Skin epidermis (tissue), 12 donors: ENCODE data around the gene ZC3H18.

ENCODE experiments used
- H3K27ac ChIP-seq, 21 experiments: fragments of 200-600 bp; sonication (generic) in 11 of 21; one replicate each; pipeline ENCODE4 v1.5.0; 2020; ENCODE audit warnings: mild to moderate bottlenecking in 3 of 21, inconsistent platforms in 2 of 21, moderate library complexity in 2 of 21
- H3K4me3 ChIP-seq, 7 experiments: fragments of 200-600 bp; sonication (generic) in 2 of 7; one replicate each; pipeline ENCODE4 v1.5.0; 2020; ENCODE audit warnings: inconsistent platforms in 2 of 7, mild to moderate bottlenecking in 2 of 7, moderate library complexity in 1 of 7

ZC3H18 gene

DNA sequence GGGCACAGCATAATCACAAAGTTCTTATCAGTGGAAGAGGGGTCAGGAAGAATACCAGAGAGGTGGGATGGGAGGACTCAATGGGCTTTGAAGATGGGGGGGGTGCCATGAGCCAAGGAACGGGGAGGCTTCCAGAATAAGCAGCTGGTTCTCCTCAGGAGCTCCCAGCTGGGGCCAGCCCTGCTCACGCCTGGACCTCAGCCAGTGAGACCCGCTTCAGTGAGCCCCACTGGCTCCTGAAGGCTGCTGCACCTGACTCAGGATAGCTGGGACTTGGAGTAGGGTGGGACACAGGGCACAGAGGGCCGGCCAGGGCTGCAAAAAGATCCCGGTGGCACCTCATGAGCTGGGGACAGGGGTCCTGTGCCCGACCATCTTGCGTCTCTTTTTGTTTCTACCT lies 24.4 kb upstream of the ZC3H18 start:
- Histone ChIP-seq H3K27ac (no peak overlapping the region), H3K4me3 (no peak overlapping the region)

DNA sequence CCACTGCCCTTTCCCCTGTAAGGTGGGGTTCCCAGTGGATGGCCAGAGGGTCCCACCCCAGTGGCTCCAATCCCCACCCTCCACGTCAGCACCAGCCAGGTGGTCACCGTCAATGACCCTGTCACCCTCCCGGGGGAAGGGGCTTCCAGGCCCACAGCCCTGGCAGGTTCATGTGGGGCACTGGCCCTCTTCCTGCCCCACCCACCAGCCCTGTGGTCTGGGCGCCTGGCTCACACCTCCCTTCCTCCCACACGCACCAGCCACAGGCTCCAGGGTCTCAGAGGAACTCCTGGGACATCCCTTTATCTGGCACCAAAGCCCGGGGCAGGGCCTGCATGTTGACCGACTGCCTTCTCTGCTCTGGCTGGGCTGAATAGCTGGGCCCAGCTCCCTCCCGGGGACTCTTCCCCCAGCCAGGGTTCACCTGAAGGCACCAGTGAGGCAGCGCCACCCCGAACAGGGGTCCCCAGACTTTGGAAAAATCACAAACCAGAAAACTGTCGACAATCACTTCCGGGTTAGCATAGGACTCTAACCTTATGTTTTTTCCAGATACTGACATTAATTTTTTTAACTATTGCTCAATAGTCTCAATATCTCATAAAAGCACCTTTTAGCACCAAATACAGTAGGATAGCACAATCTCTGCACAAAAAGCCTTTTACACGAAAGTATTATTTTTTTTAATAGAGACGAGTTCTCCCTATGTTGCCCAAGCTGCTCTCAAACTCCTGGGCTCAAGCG lies 21.9 kb upstream of the ZC3H18 start:
- Histone ChIP-seq H3K27ac (no peak overlapping the region), H3K4me3 (no peak overlapping the region)

DNA sequence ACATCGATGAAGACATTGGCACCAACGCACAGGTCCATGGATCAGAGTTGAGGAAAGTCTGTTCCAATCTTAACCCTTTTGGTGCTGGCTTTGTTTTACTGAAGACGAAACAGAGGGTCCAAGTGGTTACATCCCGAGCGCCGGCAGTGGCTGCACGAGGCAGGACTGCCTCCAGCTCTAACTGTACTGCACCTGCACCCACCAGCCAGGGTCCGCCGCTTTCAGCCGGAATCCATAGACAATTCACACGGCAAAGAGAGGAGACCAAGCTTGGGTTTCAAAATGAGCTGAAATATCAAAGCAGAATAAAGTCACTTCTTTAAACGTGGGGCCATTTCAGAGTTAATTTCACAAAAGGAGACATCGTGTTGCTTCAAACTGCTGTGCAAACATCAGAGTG lies 21.2 kb upstream of the ZC3H18 start:
- Histone ChIP-seq H3K4me3 (no peak overlapping the region), H3K27ac (no peak overlapping the region)

DNA sequence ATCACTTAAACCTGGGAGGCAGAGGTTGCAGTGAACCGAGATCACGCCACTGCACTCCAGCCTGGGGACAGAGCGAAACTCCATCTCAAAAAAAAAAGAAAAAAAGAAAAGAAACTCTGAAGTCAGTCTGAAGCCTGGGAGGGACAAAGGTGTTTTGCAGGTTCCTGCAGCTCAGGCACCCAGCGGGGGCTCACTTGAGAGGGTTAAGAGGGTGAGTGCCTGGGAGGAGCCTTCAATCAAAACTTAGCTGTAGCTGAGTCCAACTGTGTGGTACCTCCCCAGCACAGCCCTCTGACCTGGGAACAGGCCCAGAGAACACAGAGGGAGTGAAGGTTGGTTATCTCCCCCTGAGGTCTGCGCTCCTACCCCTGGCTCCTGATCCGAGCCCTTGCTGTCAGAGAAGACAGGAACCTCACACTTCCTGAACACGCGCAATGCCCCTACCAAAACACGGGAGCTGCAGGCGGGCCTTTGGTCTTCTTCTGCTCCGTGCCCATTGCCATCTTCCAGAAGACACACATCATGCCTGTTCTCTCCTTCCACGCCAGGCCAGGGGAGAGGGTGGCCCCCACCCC lies 20.4 kb upstream of the ZC3H18 start:
- H3K4me3 ChIP-seq, result no peak overlapping the region
- H3K27ac ChIP-seq, result peak overlapping the region in 2 of 21 experiments; percentile 63 to 76

DNA sequence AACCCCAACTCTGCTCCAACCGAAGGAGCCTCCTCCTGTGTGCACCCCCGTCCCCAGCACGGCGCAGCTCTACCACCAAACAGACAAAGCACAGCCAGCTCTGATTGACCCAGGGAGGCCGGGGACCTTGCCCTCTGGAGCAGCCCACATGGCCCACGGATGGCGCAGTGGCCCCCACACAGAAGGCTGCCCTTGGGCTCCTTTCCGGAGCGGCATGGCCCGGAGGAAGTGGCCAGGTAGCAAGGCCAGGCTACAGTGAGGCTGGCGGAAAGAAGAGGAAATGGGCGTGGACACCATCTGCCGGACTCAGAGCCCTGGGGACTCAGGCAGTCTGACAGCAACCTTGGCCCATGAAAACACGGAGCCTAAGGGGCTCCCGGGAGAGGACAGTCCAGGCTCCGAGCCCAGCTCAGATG lies 19.9 kb upstream of the ZC3H18 start:
- no peak overlapping the region for H3K4me3 ChIP-seq
- peak overlapping the region in 3 of 21 experiments; percentile 9 to 76 (median 63) for H3K27ac ChIP-seq

DNA sequence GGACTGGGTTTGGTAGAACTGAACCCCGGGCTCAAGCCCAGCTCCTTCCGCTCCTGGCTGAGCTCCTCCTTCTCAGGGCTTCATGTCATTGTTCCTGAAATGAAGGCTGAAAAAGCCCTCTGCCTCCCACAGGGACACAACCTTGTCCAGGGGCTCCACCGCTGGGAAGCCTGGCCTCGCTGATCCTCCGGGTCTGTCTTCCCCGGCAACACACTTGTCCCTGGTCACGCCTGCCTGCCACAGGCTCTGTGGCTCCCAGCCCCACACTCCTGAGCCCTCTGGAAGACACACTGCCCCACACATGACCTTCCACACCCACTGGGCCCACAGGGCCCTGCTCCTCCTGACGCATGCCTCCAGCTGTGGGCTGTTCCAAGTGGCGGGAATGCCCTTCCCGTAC lies 18.0 kb upstream of the ZC3H18 start:
- H3K27ac ChIP-seq, result no peak overlapping the region

DNA sequence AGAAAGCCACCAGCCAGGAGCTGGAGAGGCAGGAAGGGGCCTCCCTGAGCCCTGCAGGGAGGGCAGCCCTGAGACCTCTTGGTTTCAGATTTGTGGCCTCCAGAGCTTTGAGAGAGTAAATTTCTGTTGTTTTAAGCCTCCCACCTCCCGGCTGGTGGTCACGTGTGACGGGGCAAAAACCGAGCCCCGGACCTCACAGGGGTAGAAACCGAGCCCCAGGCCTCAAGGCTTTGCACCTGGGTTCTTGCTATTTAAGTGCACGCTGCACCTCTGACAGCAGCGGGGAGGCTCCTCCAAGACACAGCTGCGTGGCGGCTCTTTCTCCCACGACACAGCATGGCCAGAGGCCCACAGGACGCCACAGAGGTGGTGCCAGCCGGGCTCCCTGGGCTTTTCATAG lies 17.4 kb upstream of the ZC3H18 start:
- Histone ChIP-seq H3K4me3 (no peak overlapping the region), H3K27ac (no peak overlapping the region)

More for the DNA sequence above, 18.0 kb upstream of the ZC3H18 start:
- no peak overlapping the region for H3K4me3 ChIP-seq

DNA sequence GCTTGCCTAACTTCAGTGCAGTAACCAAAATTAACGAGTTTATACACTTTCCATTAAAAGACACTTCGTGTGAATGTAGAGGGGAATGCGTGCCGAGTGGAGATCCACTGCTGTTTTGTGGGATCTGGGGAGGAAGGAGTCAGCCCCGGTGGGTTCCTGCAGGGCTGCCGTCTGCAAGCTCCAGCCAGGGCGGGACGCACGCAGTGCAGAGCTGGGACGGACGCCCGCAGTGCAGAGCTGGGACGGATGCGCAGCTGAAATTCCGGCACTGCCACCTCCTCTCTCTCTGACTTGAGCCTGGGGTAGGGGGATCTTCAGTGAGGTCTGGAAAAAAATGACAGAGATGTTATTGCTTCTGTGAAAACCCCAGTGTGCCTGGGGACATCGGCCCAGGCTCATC lies 16.5 kb upstream of the ZC3H18 start:
- no peak overlapping the region for H3K27ac ChIP-seq
- no peak overlapping the region for H3K4me3 ChIP-seq

DNA sequence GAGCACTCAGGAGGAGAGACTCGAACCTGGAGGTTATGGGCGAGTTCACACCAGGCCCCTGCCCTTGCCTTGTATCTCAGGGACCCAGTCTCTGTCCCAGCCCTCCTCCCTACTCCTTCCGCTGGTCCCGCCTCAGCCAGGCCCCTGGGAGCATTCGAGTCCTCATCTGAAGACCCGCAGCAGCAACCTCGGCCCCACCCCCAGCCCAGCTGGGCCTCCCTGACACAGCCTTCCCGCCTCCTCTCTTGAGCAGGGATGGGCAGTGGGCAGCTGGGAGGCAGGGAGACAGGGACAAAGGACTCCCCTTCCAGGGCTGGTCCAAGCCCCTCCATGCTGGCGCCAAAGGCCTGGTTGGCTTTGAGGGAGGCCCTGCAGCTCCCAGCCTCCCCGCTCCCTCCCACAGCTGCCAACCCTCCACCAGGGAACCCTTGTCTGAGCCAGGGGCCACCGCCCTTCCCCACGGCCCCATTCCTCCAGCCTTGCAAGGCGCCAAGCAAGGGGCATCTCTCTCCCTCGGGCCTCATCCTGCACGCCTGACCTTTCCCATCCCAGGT lies 15.4 kb upstream of the ZC3H18 start:
- H3K27ac ChIP-seq, result no peak overlapping the region
- no peak overlapping the region for H3K4me3 ChIP-seq

DNA sequence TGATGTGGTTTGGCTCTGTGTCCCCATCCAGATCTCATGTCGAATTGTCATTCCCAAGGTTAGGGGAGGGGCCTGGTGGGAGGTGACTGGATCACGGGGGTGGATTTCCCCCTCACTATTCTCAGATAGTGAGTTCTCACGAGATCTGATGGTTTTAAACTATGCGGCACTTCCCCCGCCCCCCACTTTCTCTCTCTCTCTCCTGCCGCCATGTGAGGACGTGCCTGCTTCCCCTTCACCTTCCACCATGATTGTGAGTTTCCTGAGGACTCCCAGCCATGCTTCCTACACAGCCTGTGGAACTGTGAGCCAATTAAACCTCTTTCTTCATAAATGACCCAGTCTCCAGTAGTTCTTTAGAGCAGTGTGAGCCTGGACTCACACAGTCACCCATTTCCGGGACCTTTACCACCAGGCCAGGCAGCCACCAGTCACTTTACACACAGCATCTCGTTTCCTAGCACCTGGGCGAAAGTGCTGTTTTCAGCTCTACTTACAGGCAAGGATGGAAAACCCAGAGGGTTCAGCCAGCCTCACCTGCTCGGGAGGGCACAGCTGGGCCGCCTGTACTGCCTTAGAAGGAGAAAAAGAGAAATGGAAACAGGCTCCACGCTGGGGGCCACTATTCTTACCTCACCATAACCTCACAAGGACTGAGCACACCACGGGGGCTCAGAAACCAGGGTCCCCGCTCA lies 13.8 kb upstream of the ZC3H18 start:
- no peak overlapping the region for H3K4me3 ChIP-seq
- H3K27ac ChIP-seq, result no peak overlapping the region

DNA sequence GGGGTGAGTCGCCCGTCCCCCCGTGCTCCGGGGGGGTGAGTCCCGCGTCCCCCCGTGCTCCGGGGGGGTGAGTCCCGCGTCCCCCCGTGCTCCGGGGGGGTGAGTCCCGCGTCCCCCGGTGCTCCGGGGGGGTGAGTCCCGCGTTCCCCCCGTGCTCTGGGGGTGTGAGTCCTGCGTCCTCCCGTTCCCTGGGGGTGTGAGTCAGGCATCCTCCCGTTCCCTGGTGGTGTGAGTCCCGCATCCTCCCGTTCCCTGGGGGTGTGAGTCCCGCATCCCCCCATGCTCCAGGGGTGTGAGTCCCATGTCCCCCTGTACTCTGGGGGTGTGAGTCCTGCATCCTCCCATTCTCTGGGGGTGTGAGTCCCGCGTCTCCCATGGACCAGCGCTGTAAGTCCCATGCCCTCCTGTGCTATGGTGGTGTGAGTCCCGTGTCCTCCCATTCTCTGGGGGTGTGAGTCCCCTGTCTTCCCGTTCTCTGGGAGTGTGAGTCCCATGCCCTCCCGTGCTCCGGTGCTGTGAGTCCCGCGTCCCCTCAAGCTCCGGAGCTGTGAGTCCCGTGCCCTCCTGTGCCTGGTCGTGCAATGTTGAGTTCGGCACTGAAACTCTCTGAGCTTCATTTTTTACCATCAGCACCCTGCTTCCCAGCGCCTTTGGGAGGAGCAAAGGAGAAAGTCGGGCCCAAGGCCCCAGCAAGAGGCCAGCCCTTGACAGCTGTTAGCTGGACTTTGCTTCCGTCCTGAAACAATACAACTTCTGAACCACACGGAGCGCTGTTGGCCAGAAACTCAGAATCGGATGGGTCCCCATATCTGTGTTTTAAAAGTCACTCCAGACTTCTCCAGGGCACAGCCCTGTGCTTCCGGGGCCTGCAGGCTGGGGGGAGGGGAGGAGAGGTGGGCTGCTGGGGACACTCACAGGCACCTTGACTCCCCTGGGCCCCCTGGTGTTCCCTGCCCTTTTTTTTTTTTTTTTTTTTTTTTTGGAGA lies 11.5 kb upstream of the ZC3H18 start:
- no peak overlapping the region for H3K4me3 ChIP-seq
- no peak overlapping the region for H3K27ac ChIP-seq

DNA sequence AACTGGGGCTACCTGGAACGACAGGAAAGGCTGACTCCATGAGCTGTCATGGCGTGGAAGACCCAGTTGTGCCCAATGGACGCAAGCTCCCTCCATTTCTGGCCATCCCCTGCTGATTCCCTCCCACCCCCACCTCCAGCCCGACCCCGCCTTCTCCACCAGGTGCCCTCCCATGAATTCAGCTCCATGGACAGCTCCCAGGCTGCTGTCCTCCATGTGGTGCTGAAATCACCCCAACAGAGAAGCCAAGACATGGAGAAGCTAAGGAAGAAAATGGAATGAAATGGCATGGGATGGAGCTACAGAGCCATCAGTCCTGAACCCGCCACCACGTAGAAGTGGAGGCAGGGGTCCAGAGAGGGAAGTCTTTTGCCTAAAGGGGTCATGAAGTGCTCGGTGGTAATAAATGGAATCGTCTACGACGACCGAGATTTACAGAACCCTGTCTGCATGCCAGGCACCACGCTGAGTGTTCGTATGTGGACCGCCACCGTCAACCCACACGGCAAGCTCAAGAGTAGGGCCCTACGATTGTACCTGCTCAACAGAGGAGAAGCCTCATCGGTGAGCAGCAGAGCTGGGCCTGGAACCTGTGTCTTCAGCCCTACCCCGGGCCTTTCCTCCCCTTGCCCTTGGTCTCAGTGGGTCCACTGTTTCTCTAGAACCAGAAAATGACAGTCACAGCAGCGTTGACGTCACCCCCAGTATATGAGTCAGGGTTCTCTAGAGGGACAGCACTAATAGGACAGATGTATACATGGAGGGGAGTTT lies 9.3 kb upstream of the ZC3H18 start:
- no peak overlapping the region for H3K27ac ChIP-seq
- H3K4me3 ChIP-seq, result no peak overlapping the region

DNA sequence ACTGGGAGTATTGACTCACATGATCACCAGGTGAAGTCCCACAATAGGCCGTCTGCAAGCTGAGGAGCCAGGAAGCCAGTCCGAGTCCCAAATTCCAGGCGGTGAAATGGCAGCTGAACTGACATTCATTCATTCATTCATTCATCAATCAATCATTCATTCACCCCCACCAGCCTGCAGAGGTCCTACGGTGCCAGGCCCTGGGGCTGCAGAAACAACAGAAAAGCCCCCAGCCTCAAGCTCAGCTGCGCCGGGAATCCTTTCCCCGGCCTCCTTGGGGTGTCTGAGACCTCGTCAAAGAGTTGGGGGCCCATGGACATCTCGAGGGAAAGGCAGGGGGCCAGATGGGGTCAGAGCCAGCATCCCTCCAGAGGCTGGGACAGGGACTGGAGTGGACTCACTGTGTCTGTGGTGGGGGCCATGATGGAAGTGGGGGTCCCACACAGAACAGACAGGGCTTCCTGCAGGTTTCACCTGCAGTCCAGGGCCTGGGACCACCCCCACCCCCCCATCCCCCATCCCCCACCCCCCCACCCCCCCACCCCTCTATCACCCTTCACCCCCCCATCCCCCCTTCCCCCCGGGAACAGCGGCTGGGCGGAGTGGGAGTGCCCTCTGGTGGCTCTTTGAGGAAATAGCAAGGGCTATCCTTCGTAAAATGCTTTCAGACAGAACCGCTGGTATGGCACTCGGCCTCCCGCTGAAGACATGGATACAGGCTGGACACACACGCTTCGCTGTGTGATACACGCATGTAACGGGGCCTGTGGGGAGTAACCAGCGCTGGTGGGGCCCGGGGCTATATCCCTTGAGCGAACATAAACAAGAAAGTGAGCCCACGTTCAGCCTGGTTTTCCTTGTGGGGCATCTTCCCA lies 8.5 kb upstream of the ZC3H18 start:
- H3K4me3 ChIP-seq, result no peak overlapping the region
- H3K27ac ChIP-seq, result no peak overlapping the region

DNA sequence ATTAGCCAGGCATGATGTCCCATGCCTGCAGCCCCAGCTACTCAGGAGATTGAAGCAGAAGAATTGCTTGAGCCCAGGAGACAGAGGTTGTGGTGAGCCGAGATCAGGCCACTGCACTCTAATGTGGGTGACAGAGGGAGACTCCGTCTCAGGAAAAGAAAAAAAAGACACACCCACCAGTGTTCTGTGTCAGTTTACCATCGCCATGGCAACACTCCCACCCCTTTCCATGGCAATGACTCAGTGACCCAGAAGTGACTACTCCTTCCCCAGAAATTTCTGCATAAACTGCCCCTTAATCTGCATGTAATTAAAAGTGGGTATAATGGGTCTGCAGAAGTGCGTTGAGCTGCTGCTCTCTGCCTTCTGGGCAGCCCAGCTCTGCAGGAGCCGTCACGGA lies 4.0 kb upstream of the ZC3H18 start:
- H3K4me3 ChIP-seq, result no peak overlapping the region

DNA sequence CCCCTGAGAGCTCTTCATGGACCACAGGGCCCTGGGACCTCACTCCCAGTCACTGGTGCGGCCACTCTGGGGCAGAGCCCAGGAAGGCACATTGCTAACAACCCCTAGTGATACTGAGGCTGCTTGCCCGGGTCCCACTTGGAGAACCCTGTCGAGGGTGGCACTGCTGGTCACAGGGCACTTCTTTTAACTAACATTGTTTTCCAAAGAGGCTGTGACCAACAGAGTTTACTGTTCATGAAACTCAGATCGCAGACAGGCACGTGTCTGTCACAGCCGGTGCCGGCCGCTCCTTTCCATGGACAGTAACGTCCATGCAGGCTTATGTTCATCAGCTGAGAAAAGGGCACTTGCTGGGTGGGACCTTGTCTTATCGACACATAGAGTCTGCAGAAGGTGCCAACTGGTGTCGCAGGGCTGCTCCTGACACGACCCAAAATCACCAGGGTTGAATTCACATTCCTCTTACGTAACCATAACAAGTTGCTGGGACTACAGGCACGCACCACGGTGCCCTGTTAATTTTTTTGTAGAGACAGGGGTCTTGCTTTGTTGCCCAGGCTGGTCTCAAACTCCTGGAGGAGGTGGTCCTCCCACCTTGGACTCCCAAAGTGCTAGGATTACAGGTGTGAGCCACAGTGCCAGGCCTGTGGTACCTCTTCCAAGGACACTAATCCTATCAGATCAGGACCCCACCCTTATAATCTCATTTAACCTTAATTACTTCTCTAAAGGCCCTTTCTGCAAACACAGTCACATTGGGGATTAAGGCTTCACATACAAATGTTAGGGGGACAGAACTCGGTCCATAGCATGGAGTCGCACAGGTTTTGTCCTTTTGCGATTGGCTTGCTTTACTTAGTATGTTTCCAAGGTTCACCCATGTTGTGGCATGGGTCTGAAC lies 1.2 kb upstream of the ZC3H18 start:
- peak overlapping the region in 11 of 21 experiments; percentile 23 to 89 (median 82) for H3K27ac ChIP-seq
- H3K4me3 ChIP-seq, result peak overlapping the region; percentile 48 to 88 (median 70)

More for the DNA sequence above, 4.0 kb upstream of the ZC3H18 start:
- no peak overlapping the region for H3K27ac ChIP-seq

DNA sequence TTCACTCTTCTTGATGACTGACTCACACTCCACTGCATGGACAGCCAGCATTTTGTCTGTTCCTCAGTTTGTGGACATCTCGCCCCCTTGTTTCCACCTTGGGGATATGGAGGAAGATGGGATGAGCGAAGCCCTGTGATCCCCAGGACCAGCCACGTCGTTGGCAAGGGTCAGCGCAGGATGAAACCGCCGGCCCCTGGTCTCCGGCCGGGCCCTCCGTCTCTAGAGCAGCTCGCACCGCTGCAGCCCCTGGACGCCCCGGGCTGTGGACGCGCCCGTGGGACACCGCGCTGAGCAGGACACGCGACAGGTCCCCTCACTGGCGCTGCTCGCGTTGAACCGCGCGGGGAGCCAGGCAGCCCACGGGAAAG lies 604 bp upstream of the ZC3H18 start:
- H3K27ac ChIP-seq, result peak overlapping the region in 20 of 21 experiments; percentile 13 to 89 (median 78)

DNA sequence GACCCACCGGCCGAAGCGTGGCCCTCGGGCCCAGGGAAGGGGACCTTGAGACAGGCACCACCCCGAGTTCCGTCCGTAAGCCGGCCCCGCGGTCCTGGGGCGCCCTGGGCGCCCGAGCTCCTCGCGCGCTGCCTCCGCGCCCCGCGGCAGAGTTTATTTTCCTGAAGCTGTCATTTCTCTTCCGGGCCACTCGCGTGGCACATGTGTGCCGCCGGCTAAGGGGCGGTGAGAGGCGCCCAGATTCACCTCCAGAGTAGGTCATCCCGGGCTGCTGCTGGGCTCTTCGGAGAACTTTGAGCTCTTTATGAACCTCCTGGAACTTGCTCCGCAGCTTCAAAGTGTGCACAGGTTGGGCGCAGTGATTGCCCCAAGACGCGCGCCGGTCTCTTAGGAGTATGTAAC lies 489 bp downstream of the ZC3H18 start:
- peak overlapping the region; percentile 48 to 88 (median 70) for H3K4me3 ChIP-seq
- H3K27ac ChIP-seq, result peak overlapping the region; percentile 56 to 93 (median 76)

More for the DNA sequence above, 604 bp upstream of the ZC3H18 start:
- H3K4me3 ChIP-seq, result peak overlapping the region; percentile 48 to 88 (median 70)
